SJCRH30 (cell line): ENCODE results near the gene HDHD5. TPM values are rescaled to one million over a fixed set of nuclear protein-coding genes. Genes with fewer than 3 reads are reported as not detected.
A peak's percentile ranks its signal among the peaks of the same experiment; 100 is the strongest.
"Not testable (repeated sequence)": the region's sequence is repeated elsewhere in the genome, so short reads cannot be mapped to it uniquely, and the experiment has no call there.

ENCODE experiments used
- DNase-seq, 2 experiments: peaks; one replicate each; pipeline ENCODE4 v3.0.0-alpha.2; 2015 to 2020
- H3K27ac ChIP-seq: fragments of 250-450 bp; sonication (Bioruptor Pico); 2 replicates; pipeline ENCODE4 v1.5.1; 2020; ENCODE audit warnings: mild to moderate bottlenecking, moderate library complexity
- H3K27me3 ChIP-seq: fragments of 250-450 bp; sonication (Bioruptor Pico); 2 replicates; pipeline ENCODE4 v1.5.1; 2020; ENCODE audit warnings: mild to moderate bottlenecking, moderate library complexity
- H3K36me3 ChIP-seq: fragments of 250-450 bp; sonication (Bioruptor Pico); 2 replicates; pipeline ENCODE4 v1.5.1; 2020; ENCODE audit warnings: mild to moderate bottlenecking, moderate library complexity
- H3K4me1 ChIP-seq: fragments of 250-450 bp; sonication (Bioruptor Pico); 2 replicates; pipeline ENCODE4 v1.5.1; 2020; ENCODE audit warnings: mild to moderate bottlenecking, moderate library complexity
- H3K4me3 ChIP-seq: fragments of 250-450 bp; sonication (Bioruptor Pico); 2 replicates; pipeline ENCODE4 v1.5.1; 2020; ENCODE audit warnings: mild to moderate bottlenecking, moderate library complexity
- H3K9me3 ChIP-seq: fragments of 250-450 bp; sonication (Bioruptor Pico); replicated peaks from 2 replicates; pipeline ENCODE4 v1.5.1; 2020; ENCODE audit warnings: mild to moderate bottlenecking, moderate library complexity
- total RNA-seq: library from RNA; depleted of rRNA; stranded (reverse); fragments of >200 nt; shearing (Covaris generic); gene quantifications from 2 replicates; pipeline ENCODE4 v1.2.3, GENCODE V29; 2014

The HDHD5 gene
- total RNA-seq, 1 experiment from 2014 or later, result 48.7 TPM

GRCh38 chr22:17167486-17167885 is 8.4 kb upstream of the HDHD5 start:
- no peak overlapping the region for H3K4me3 ChIP-seq
- no peak for DNase-seq

GRCh38 chr22:17164392-17165024 is 5.4 kb upstream of the HDHD5 start:
- H3K4me1 ChIP-seq, result no peaks in the 10 kb centered on the region
- DNase-seq, result peak in 1 of 2 experiments; percentile 29
- no peak overlapping the region for H3K4me3 ChIP-seq
- H3K27ac ChIP-seq, result no peak overlapping the region
- no peaks in the 10 kb centered on the region for H3K36me3 ChIP-seq
- H3K27me3 ChIP-seq, result no peaks in the 10 kb centered on the region
- H3K9me3 ChIP-seq, result no peaks in the 10 kb centered on the region

More at GRCh38 chr22:17167486-17167885, 8.4 kb upstream of the HDHD5 start:
- Histone ChIP-seq H3K4me1 (no peaks in the 10 kb centered on the region), H3K27me3 (no peaks in the 10 kb centered on the region), H3K9me3 (no peaks in the 10 kb centered on the region), H3K27ac (no peak overlapping the region), H3K36me3 (no peaks in the 10 kb centered on the region)

GRCh38 chr22:17162731-17163130 is 3.7 kb upstream of the HDHD5 start:
- Histone ChIP-seq H3K27me3 (no peaks in the 10 kb centered on the region), H3K4me1 (no peaks in the 10 kb centered on the region), H3K9me3 (no peaks in the 10 kb centered on the region), H3K36me3 (0 out of 2 replicates have a peak, but pooled peaks cover 1% of the 10 kb centered on the region), H3K27ac (no peak overlapping the region), H3K4me3 (no peak overlapping the region)
- DNase-seq, result no peak

- no peaks in the 10 kb centered on the region for H3K4me1 ChIP-seq
- no peak overlapping the region for H3K4me3 ChIP-seq
- no peak for DNase-seq
- H3K27ac ChIP-seq, result no peak overlapping the region
- H3K36me3 ChIP-seq, result 0 out of 2 replicates have a peak, but pooled peaks cover 6% of the 10 kb centered on the region
- H3K9me3 ChIP-seq, result no peaks in the 10 kb centered on the region
- H3K27me3 ChIP-seq, result no peaks in the 10 kb centered on the region
Observed at GRCh38 chr22:17161991-17162390, 2.9 kb upstream of the HDHD5 start.

- peak in 1 of 2 experiments; percentile 11 for DNase-seq
- peak overlapping the region; percentile 43 for H3K27ac ChIP-seq
Observed at GRCh38 chr22:17159504-17159951, 451 bp upstream of the HDHD5 start.

GRCh38 chr22:17158176-17158567 is 905 bp downstream of the HDHD5 start:
- Histone ChIP-seq H3K36me3 (peaks cover 6% of the 10 kb centered on the region; the same call in 1 of the 2 replicates), H3K27me3 (no peaks in the 10 kb centered on the region), H3K4me1 (no peaks in the 10 kb centered on the region), H3K9me3 (no peaks in the 10 kb centered on the region), H3K4me3 (peak overlapping the region; percentile 79), H3K27ac (peak overlapping the region; percentile 53; the same call in 1 of the 2 replicates)
- DNase-seq, result no peak

More at GRCh38 chr22:17159504-17159951, 451 bp upstream of the HDHD5 start:
- Histone ChIP-seq H3K27me3 (no peaks in the 10 kb centered on the region), H3K4me3 (peak overlapping the region; percentile 79), H3K36me3 (peaks cover 6% of the 10 kb centered on the region; the same call in 1 of the 2 replicates), H3K4me1 (no peaks in the 10 kb centered on the region), H3K9me3 (no peaks in the 10 kb centered on the region)

GRCh38 chr22:17157714-17158113 is 1.4 kb downstream of the HDHD5 start:
- Histone ChIP-seq H3K36me3 (peaks cover 6% of the 10 kb centered on the region; the same call in 1 of the 2 replicates), H3K4me1 (no peaks in the 10 kb centered on the region), H3K9me3 (no peaks in the 10 kb centered on the region), H3K27ac (no peak overlapping the region), H3K4me3 (peak overlapping the region; percentile 79), H3K27me3 (no peaks in the 10 kb centered on the region)
- DNase-seq, result no peak

- Histone ChIP-seq H3K4me3 (no peak overlapping the region), H3K9me3 (no peaks in the 10 kb centered on the region), H3K27me3 (no peaks in the 10 kb centered on the region), H3K36me3 (peaks cover 6% of the 10 kb centered on the region; the same call in 1 of the 2 replicates), H3K27ac (no peak overlapping the region), H3K4me1 (no peaks in the 10 kb centered on the region)
- no peak for DNase-seq
Observed at GRCh38 chr22:17155941-17156340, 3.1 kb downstream of the HDHD5 start.

- no peak for DNase-seq
Observed at GRCh38 chr22:17152971-17153370, 6.1 kb downstream of the HDHD5 start.

GRCh38 chr22:17152340-17152739 is 6.7 kb downstream of the HDHD5 start:
- no peak overlapping the region for H3K4me3 ChIP-seq
- H3K36me3 ChIP-seq, result peaks cover 4% of the 10 kb centered on the region
- no peak for DNase-seq
- H3K27ac ChIP-seq, result no peak overlapping the region
- H3K9me3 ChIP-seq, result no peaks in the 10 kb centered on the region
- H3K27me3 ChIP-seq, result no peaks in the 10 kb centered on the region
- H3K4me1 ChIP-seq, result no peaks in the 10 kb centered on the region

More at GRCh38 chr22:17152971-17153370, 6.1 kb downstream of the HDHD5 start:
- H3K36me3 ChIP-seq, result peaks cover 6% of the 10 kb centered on the region
- no peaks in the 10 kb centered on the region for H3K9me3 ChIP-seq
- no peaks in the 10 kb centered on the region for H3K27me3 ChIP-seq
- no peak overlapping the region for H3K4me3 ChIP-seq
- H3K27ac ChIP-seq, result no peak overlapping the region
- H3K4me1 ChIP-seq, result no peaks in the 10 kb centered on the region

- Histone ChIP-seq H3K27ac (no peak overlapping the region), H3K27me3 (no peaks in the 10 kb centered on the region), H3K36me3 (peaks cover 9% of the 10 kb centered on the region), H3K4me3 (no peak overlapping the region), H3K4me1 (no peaks in the 10 kb centered on the region), H3K9me3 (no peaks in the 10 kb centered on the region)
- no peak for DNase-seq
Observed at GRCh38 chr22:17149076-17149815, 9.8 kb downstream of the HDHD5 start.

GRCh38 chr22:17147458-17147857 is 11.6 kb downstream of the HDHD5 start:
- not testable (repeated sequence) for H3K4me3 ChIP-seq
- peaks cover 12% of the 10 kb centered on the region for H3K36me3 ChIP-seq

GRCh38 chr22:17145021-17145680 is 13.9 kb downstream of the HDHD5 start:
- no peak for DNase-seq
- no peaks in the 10 kb centered on the region for H3K4me1 ChIP-seq
- H3K9me3 ChIP-seq, result no peaks in the 10 kb centered on the region
- H3K27me3 ChIP-seq, result no peaks in the 10 kb centered on the region
- H3K27ac ChIP-seq, result no peak overlapping the region
- H3K4me3 ChIP-seq, result no peak overlapping the region
- peaks cover 19% of the 10 kb centered on the region for H3K36me3 ChIP-seq

More at GRCh38 chr22:17147458-17147857, 11.6 kb downstream of the HDHD5 start:
- H3K9me3 ChIP-seq, H3K27me3 ChIP-seq, H3K27ac ChIP-seq, H3K4me1 ChIP-seq, DNase-seq: not testable (repeated sequence)

- no peak overlapping the region for H3K4me3 ChIP-seq
- H3K27me3 ChIP-seq, result no peaks in the 10 kb centered on the region
- no peaks in the 10 kb centered on the region for H3K9me3 ChIP-seq
- no peak for DNase-seq
- no peak overlapping the region for H3K27ac ChIP-seq
- peaks cover 19% of the 10 kb centered on the region for H3K36me3 ChIP-seq
- H3K4me1 ChIP-seq, result no peaks in the 10 kb centered on the region
Observed at GRCh38 chr22:17143826-17144225, 15.3 kb downstream of the HDHD5 start.

GRCh38 chr22:17143101-17143500 is 16.0 kb downstream of the HDHD5 start:
- H3K27ac ChIP-seq, result no peak overlapping the region
- no peaks in the 10 kb centered on the region for H3K9me3 ChIP-seq
- no peak overlapping the region for H3K4me3 ChIP-seq
- no peaks in the 10 kb centered on the region for H3K4me1 ChIP-seq
- DNase-seq, result no peak
- no peaks in the 10 kb centered on the region for H3K27me3 ChIP-seq
- H3K36me3 ChIP-seq, result peaks cover 19% of the 10 kb centered on the region
